Measurements from ENCODE around the gene TMEM117.

TMEM117 gene

GRCh38 chr12:43882578-43883178 lies 46.8 kb downstream of the TMEM117 start:
- H3K4me3 ChIP-seq (replicated peaks in 1 of 2; ENCODE audit: low read depth in 2 of 2, low read length in 2 of 2), result no peak overlapping the region
- peak; percentile 81 for TF ChIP-seq CTCF (IDR thresholded peaks at IDR 0.05; ENCODE audit: low read depth, low read length)
- peak; percentile 81 for DNase-seq (ENCODE audit: low read depth in 2 of 2)

GRCh38 chr12:43883311-43883710 lies 47.4 kb downstream of the TMEM117 start:
- no peak for DNase-seq (ENCODE audit: low read depth in 2 of 2)
- no peak for TF ChIP-seq CTCF (IDR thresholded peaks at IDR 0.05; ENCODE audit: low read depth, low read length)

GRCh38 chr12:43883748-43884147 lies 47.9 kb downstream of the TMEM117 start:
- no peak for DNase-seq (ENCODE audit: low read depth in 2 of 2)
- no peak overlapping the region for H3K4me3 ChIP-seq (replicated peaks in 1 of 2; ENCODE audit: low read depth in 2 of 2, low read length in 2 of 2)
- no peak for TF ChIP-seq CTCF (IDR thresholded peaks at IDR 0.05; ENCODE audit: low read depth, low read length)

More at GRCh38 chr12:43883311-43883710, 47.4 kb downstream of the TMEM117 start:
- no peak overlapping the region for H3K4me3 ChIP-seq (replicated peaks in 1 of 2; ENCODE audit: low read depth in 2 of 2, low read length in 2 of 2)

- DNase-seq (ENCODE audit: low read depth in 2 of 2), result no peak
- H3K4me3 ChIP-seq (replicated peaks in 1 of 2; ENCODE audit: low read depth in 2 of 2, low read length in 2 of 2), result no peak overlapping the region
- no peak for TF ChIP-seq CTCF (IDR thresholded peaks at IDR 0.05; ENCODE audit: low read depth, low read length)
Measured at GRCh38 chr12:43884683-43885410, 49.0 kb downstream of the TMEM117 start.

GRCh38 chr12:43887397-43887796 lies 51.5 kb downstream of the TMEM117 start:
- no peak for DNase-seq (ENCODE audit: low read depth in 2 of 2)
- H3K4me3 ChIP-seq (replicated peaks in 1 of 2; ENCODE audit: low read depth in 2 of 2, low read length in 2 of 2), result no peak overlapping the region
- no peak for TF ChIP-seq CTCF (IDR thresholded peaks at IDR 0.05; ENCODE audit: low read depth, low read length)

GRCh38 chr12:43891856-43892574 lies 56.1 kb downstream of the TMEM117 start:
- no peak for TF ChIP-seq CTCF (IDR thresholded peaks at IDR 0.05; ENCODE audit: low read depth, low read length)
- H3K4me3 ChIP-seq (replicated peaks in 1 of 2; ENCODE audit: low read depth in 2 of 2, low read length in 2 of 2), result no peak overlapping the region
- DNase-seq (ENCODE audit: low read depth in 2 of 2), result no peak
